Lower leg skin (tissue), 3 donors: Measurements from ENCODE around the gene CDC42BPG.

Experiments used
- POLR2A ChIP-seq, 2 donors: fragments of 450-650 bp; IDR thresholded peaks; one replicate each; pipeline ENCODE4 v1.6.1; 2016 to 2017; ENCODE audit warnings: antibody characterized with exemption in 2 of 2, mild to moderate bottlenecking in 1 of 2, moderate library complexity in 1 of 2
- TF ChIP-seq, protein P1 (sequence below), 3 donors: fragments of 450-650 bp; IDR thresholded peaks; one replicate each; pipeline ENCODE4 v1.5.1; 2016; ENCODE audit warnings: antibody characterized with exemption in 3 of 3, mild to moderate bottlenecking in 3 of 3, moderate library complexity in 2 of 3

DNA sequence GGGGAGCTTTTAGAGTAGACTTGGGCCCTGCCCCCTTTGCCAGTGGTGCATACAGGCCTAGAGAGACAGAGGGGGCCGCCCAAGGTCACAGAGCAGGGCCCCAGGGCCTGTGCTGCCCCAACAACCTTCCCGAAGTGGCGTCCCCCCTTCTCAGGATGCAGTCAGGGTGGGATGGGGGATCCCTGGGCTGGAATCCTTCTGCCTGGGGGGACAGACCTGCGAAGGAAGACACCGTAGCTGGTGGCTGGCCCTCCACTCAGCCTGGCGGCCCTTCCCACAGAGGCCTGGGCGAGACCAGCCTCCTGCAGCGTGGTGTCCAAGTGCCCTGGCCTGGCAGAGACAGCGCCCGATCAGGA lies 48.4 kb upstream of the CDC42BPG start:
- TF ChIP-seq, protein P1, sequence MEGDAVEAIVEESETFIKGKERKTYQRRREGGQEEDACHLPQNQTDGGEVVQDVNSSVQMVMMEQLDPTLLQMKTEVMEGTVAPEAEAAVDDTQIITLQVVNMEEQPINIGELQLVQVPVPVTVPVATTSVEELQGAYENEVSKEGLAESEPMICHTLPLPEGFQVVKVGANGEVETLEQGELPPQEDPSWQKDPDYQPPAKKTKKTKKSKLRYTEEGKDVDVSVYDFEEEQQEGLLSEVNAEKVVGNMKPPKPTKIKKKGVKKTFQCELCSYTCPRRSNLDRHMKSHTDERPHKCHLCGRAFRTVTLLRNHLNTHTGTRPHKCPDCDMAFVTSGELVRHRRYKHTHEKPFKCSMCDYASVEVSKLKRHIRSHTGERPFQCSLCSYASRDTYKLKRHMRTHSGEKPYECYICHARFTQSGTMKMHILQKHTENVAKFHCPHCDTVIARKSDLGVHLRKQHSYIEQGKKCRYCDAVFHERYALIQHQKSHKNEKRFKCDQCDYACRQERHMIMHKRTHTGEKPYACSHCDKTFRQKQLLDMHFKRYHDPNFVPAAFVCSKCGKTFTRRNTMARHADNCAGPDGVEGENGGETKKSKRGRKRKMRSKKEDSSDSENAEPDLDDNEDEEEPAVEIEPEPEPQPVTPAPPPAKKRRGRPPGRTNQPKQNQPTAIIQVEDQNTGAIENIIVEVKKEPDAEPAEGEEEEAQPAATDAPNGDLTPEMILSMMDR (IDR thresholded peaks at IDR 0.05), result no peak
- TF ChIP-seq POLR2A (IDR thresholded peaks at IDR 0.05), result no peak
